Panc1 (cell line): Measurements from ENCODE around the gene TOR1A. TPM values are rescaled to one million over a fixed set of nuclear protein-coding genes. Genes with fewer than 3 reads are reported as not detected.

Experiments used
- ATAC-seq: fragments of 200-7000 bp; cut with Tn5 transposase; 2 replicates; pipeline ENCODE4 v1.9.1; 2020; ENCODE audit warnings: mild to moderate bottlenecking, moderate library complexity
- BruUV-seq: library from RNA; stranded (reverse); fragments of 400-500 nt; replicated peaks from 2 replicates; lab custom pipeline; 2021; lab: Mats Ljungman, UMichigan
- CTCF ChIA-PET: fragments of 300-600 bp; sonication (Branson Sonifier 250); formaldehyde crosslinking; loops from one replicate; lab custom pipeline; 2022; ENCODE audit warnings: antibody characterized with exemption; lab: Charles Lee
- POLR2A ChIA-PET: fragments of 300-600 bp; sonication (Branson Sonifier 250); formaldehyde crosslinking; loops from one replicate; lab custom pipeline; 2022; ENCODE audit warnings: antibody characterized with exemption; lab: Charles Lee
- DNase-seq: peaks from one replicate; pipeline ENCODE4 v3.0.0-alpha.2; 2010; ENCODE audit warnings: low read depth, low spot score
- H3K27ac ChIP-seq: 2 replicates; pipeline ENCODE4 v1.5.1; 2011; ENCODE audit warnings: mild to moderate bottlenecking, low read length, inconsistent platforms
- H3K27me3 ChIP-seq: fragments of 200-500 bp; sonication (Bioruptor generic); 2 replicates; pipeline ENCODE4 v1.6.0; 2014; ENCODE audit warnings: low read length, inconsistent platforms; ENCODE audit not compliant: control insufficient read depth, insufficient read depth
- H3K36me3 ChIP-seq: fragments of 200-500 bp; sonication (Bioruptor generic); 2 replicates; pipeline ENCODE4 v1.5.1; 2014; ENCODE audit warnings: inconsistent platforms, mild to moderate bottlenecking, low read length, moderate library complexity; ENCODE audit not compliant: control insufficient read depth, insufficient read depth
- H3K4me1 ChIP-seq: 2 replicates; pipeline ENCODE4 v1.5.1; 2011; ENCODE audit warnings: inconsistent platforms, mild to moderate bottlenecking, low read length, moderate library complexity; ENCODE audit not compliant: control insufficient read depth, insufficient read depth
- H3K4me3 ChIP-seq, 2 experiments: 2 replicates each; pipeline ENCODE4 v1.5.1; 2011 to 2012; ENCODE audit warnings: low read depth in 2 of 2, low read length in 2 of 2, mild to moderate bottlenecking in 2 of 2, inconsistent platforms in 1 of 2, moderate library complexity in 1 of 2
- H3K9me3 ChIP-seq: fragments of 200-500 bp; sonication (Bioruptor generic); 2 replicates; pipeline ENCODE4 v1.5.1; 2014; ENCODE audit warnings: low read depth, mild to moderate bottlenecking, inconsistent platforms, low read length, moderate library complexity; ENCODE audit not compliant: control insufficient read depth, insufficient read depth
- CTCF ChIP-seq: fragments of 450-650 bp; IDR thresholded peaks from 2 replicates; pipeline ENCODE4 v1.5.1; 2017; ENCODE audit warnings: mild to moderate bottlenecking
- POLR2AphosphoS5 ChIP-seq: IDR thresholded peaks from 2 replicates; pipeline ENCODE4 v1.6.1; 2012; ENCODE audit warnings: mild to moderate bottlenecking, low read depth, low read length, moderate library complexity
- REST ChIP-seq, 2 experiments: IDR thresholded peaks; 2 replicates each; pipeline ENCODE4 v1.6.1; 2011 to 2012; ENCODE audit warnings: low read depth in 2 of 2, control low read depth in 1 of 2, low read length in 1 of 2, mild to moderate bottlenecking in 1 of 2, moderate library complexity in 1 of 2; ENCODE audit not compliant: insufficient read depth in 1 of 2
- SIN3A ChIP-seq: IDR thresholded peaks from 2 replicates; pipeline ENCODE4 v1.6.1; 2012; ENCODE audit warnings: low read depth, mild to moderate bottlenecking, low read length, moderate library complexity, borderline replicate concordance; ENCODE audit not compliant: insufficient read depth
- TCF7L2 ChIP-seq: IDR thresholded peaks from 2 replicates; pipeline ENCODE4 v1.6.1; 2011; ENCODE audit warnings: mild to moderate bottlenecking, low read depth, low read length, inconsistent platforms
- in situ Hi-C: cut with HindIII; loops from 2 replicates; pipeline ENCODE4 v1.10.0; 2016; ENCODE audit warnings: low sequenced_read_pairs, low pct_unique_long_range_greater_than_20kb
- intact Hi-C: fragments of 100-400 bp; cut with micrococcal nuclease; formaldehyde crosslinking; loops from one replicate; pipeline ENCODE4 v1.10.0; 2022; ENCODE audit not compliant: unreplicated experiment
- total RNA-seq: library from RNA; stranded (reverse); gene quantifications from one replicate; pipeline ENCODE4 v1.2.1, GENCODE V29; 2021; ENCODE audit not compliant: unreplicated experiment

TOR1A gene
- total RNA-seq, 1 experiment from 2014 or later = 33.6 TPM

GRCh38 chr9:129864991-129865647 lies 41.2 kb upstream of the TOR1A start:
- no peak for ATAC-seq
- ChIA-PET CTCF (interaction anchor here (0.7 kb wide), 1 partner anchor 37 kb away, joined by 4 read pairs; no protein-coding TSS in a partner anchor), POLR2A (no interaction called here)
- Histone ChIP-seq H3K36me3 (no peaks in the 10 kb centered on the region), H3K4me3 (no peak overlapping the region), H3K9me3 (no peaks in the 10 kb centered on the region), H3K27ac (no peak overlapping the region), H3K4me1 (no peaks in the 10 kb centered on the region), H3K27me3 (no peaks in the 10 kb centered on the region)
- BruUV-seq = no TSS peak
- DNase-seq = no peak
- in situ Hi-C loops (no loop called here), intact Hi-C loops (no loop called here)
- TF ChIP-seq TCF7L2 (no peak), CTCF (no peak), REST (IDR thresholded peaks at IDR 0.05; ENCODE audit: insufficient read depth in 1 of 2, low read depth in 2 of 2, low read length in 1 of 2) (no peak), POLR2AphosphoS5 (no peak), SIN3A (no peak)

- Histone ChIP-seq H3K27me3 (no peaks in the 10 kb centered on the region), H3K4me1 (no peaks in the 10 kb centered on the region), H3K9me3 (no peaks in the 10 kb centered on the region), H3K4me3 (no peak overlapping the region), H3K36me3 (no peaks in the 10 kb centered on the region), H3K27ac (no peak overlapping the region)
- CTCF ChIA-PET = no interaction called here
- in situ Hi-C loops (no loop called here), intact Hi-C loops (no loop called here)
- no peak for TF ChIP-seq REST (IDR thresholded peaks at IDR 0.05; ENCODE audit: insufficient read depth in 1 of 2, low read depth in 2 of 2, low read length in 1 of 2)
- TF ChIP-seq TCF7L2 = no peak
- TF ChIP-seq POLR2AphosphoS5 = no peak
- no peak for TF ChIP-seq SIN3A
- TF ChIP-seq CTCF = no peak
- no TSS peak for BruUV-seq
- ATAC-seq = no peak
- no peak for DNase-seq
- POLR2A ChIA-PET = no interaction called here
These were observed 39.2 kb upstream of the TOR1A start for GRCh38 chr9:129863059-129863690.
